Measurements from ENCODE around the gene DNASE2B. TPM values are rescaled to one million over a fixed set of nuclear protein-coding genes. Genes with fewer than 3 reads are reported as not detected.

DNASE2B gene
- polyA plus RNA-seq, 1 experiment, result not detected

- CTCF ChIA-PET, result interaction anchor here (1.6 kb wide), 1 partner anchor 21 kb away, joined by 5 read pairs; no protein-coding TSS in a partner anchor
- TF ChIP-seq CTCF (IDR thresholded peaks at IDR 0.05; ENCODE audit: insufficient read depth, low read depth, low read length), result no peak
Measured at GRCh38 chr1:84360316-84360715, 38.0 kb upstream of the DNASE2B start.

GRCh38 chr1:84361796-84362195, 36.5 kb upstream of the DNASE2B start:
- no peak for DNase-seq (ENCODE audit: low read depth)
- ChIA-PET CTCF (interaction anchor here (1.0 to 1.6 kb wide), 2 partner anchors 10 to 23 kb away, joined by 3 to 5 read pairs; no protein-coding TSS in a partner anchor), POLR2A (no interaction called here)

More at GRCh38 chr1:84360316-84360715, 38.0 kb upstream of the DNASE2B start:
- POLR2A ChIA-PET, result no interaction called here
- H3K27me3 ChIP-seq (ENCODE audit: control insufficient read depth, insufficient read depth, low read length), result no peaks in the 10 kb centered on the region
- no peaks in the 10 kb centered on the region for H3K36me3 ChIP-seq (ENCODE audit: control insufficient read depth, insufficient read depth, low read length)
- no peak for DNase-seq (ENCODE audit: low read depth)
- no peak overlapping the region for H3K4me3 ChIP-seq (ENCODE audit: low read depth, low read length)

GRCh38 chr1:84363019-84363418, 35.3 kb upstream of the DNASE2B start:
- TF ChIP-seq CTCF (IDR thresholded peaks at IDR 0.05; ENCODE audit: insufficient read depth, low read depth, low read length), result no peak
- DNase-seq (ENCODE audit: low read depth), result no peak
- ChIA-PET POLR2A (interaction anchor here (0.6 kb wide), 1 partner anchor 143 kb away, joined by 4 read pairs; the partner anchor contains the start of genes GNG5 and SPATA1), CTCF (interaction anchor here (1.1 kb wide), 1 partner anchor 42 kb away, joined by 3 read pairs; no protein-coding TSS in a partner anchor)
- Histone ChIP-seq H3K36me3 (ENCODE audit: control insufficient read depth, insufficient read depth, low read length) (no peaks in the 10 kb centered on the region), H3K27me3 (ENCODE audit: control insufficient read depth, insufficient read depth, low read length) (no peaks in the 10 kb centered on the region), H3K4me3 (ENCODE audit: low read depth, low read length) (no peak overlapping the region)

More at GRCh38 chr1:84361796-84362195, 36.5 kb upstream of the DNASE2B start:
- Histone ChIP-seq H3K36me3 (ENCODE audit: control insufficient read depth, insufficient read depth, low read length) (no peaks in the 10 kb centered on the region), H3K27me3 (ENCODE audit: control insufficient read depth, insufficient read depth, low read length) (no peaks in the 10 kb centered on the region), H3K4me3 (ENCODE audit: low read depth, low read length) (no peak overlapping the region)
- TF ChIP-seq CTCF (IDR thresholded peaks at IDR 0.05; ENCODE audit: insufficient read depth, low read depth, low read length), result no peak

GRCh38 chr1:84363622-84364021, 34.7 kb upstream of the DNASE2B start:
- ChIA-PET POLR2A (interaction anchor here (0.6 kb wide), 1 partner anchor 143 kb away, joined by 4 read pairs; the partner anchor contains the start of genes GNG5 and SPATA1), CTCF (interaction anchor here (1.1 kb wide), 1 partner anchor 41 kb away, joined by 3 read pairs; no protein-coding TSS in a partner anchor)
- no peaks in the 10 kb centered on the region for H3K27me3 ChIP-seq (ENCODE audit: control insufficient read depth, insufficient read depth, low read length)

More at GRCh38 chr1:84363622-84364021, 34.7 kb upstream of the DNASE2B start:
- no peak for TF ChIP-seq CTCF (IDR thresholded peaks at IDR 0.05; ENCODE audit: insufficient read depth, low read depth, low read length)
- DNase-seq (ENCODE audit: low read depth), result no peak
- no peaks in the 10 kb centered on the region for H3K36me3 ChIP-seq (ENCODE audit: control insufficient read depth, insufficient read depth, low read length)
- H3K4me3 ChIP-seq (ENCODE audit: low read depth, low read length), result no peak overlapping the region

Measured in BJ (cell line).